HCT116 (cell line): ENCODE results near the gene OR52B6.

Experiments used
- EGR1 ChIP-seq: IDR thresholded peaks from 2 replicates; pipeline ENCODE4 v1.6.1; 2012; ENCODE audit warnings: low read depth
- EZH2 ChIP-seq: fragments of 200-600 bp; sonication (generic); IDR thresholded peaks from 2 replicates; pipeline ENCODE4 v1.6.1; 2017; ENCODE audit warnings: antibody characterized with exemption, mixed run types
- EZH2phosphoT487 ChIP-seq: fragments of 200-600 bp; IDR thresholded peaks from 2 replicates; pipeline ENCODE4 v1.6.1; 2018; ENCODE audit warnings: antibody characterized with exemption, borderline replicate concordance
- FOSL1 ChIP-seq: IDR thresholded peaks from 2 replicates; pipeline ENCODE4 v1.6.1; 2012; ENCODE audit warnings: low read depth
- JUND ChIP-seq: IDR thresholded peaks from 2 replicates; pipeline ENCODE4 v1.6.1; 2012
- POLR2A ChIP-seq: IDR thresholded peaks from 2 replicates; pipeline ENCODE4 v1.7.0; 2011; ENCODE audit warnings: borderline replicate concordance; ENCODE audit not compliant: insufficient read depth, insufficient read length; ENCODE audit errors: extremely low read depth
- POLR2AphosphoS5 ChIP-seq: IDR thresholded peaks from 2 replicates; pipeline ENCODE4 v1.6.1; 2011; ENCODE audit warnings: mild to moderate bottlenecking, low read depth, low read length, moderate library complexity
- SIN3A ChIP-seq: IDR thresholded peaks from 2 replicates; pipeline ENCODE4 v1.6.1; 2012; ENCODE audit warnings: low read depth
- SP1 ChIP-seq: IDR thresholded peaks from 2 replicates; pipeline ENCODE4 v1.6.1; 2012; ENCODE audit warnings: low read depth
- YY1 ChIP-seq: IDR thresholded peaks from 2 replicates; pipeline ENCODE4 v1.6.1; 2011; ENCODE audit warnings: low read length, low read depth, moderate library complexity, mild to moderate bottlenecking; ENCODE audit not compliant: insufficient replicate concordance; ENCODE audit errors: extremely low read depth
- TF ChIP-seq, protein P1 (sequence below), 3 experiments: fragments of 200-600 bp in 1 of 3; sonication (generic) in 1 of 3; IDR thresholded peaks in 2 of 3; conservative IDR thresholded peaks in 1 of 3; 2 replicates each; pipeline ENCODE4 v1.5.1; 2012 to 2017; ENCODE audit warnings: low read depth in 2 of 3, low read length in 2 of 3, antibody characterized with exemption in 1 of 3, borderline replicate concordance in 1 of 3, control low read depth in 1 of 3, mild to moderate bottlenecking in 1 of 3, mixed read lengths in 1 of 3, mixed run types in 1 of 3, moderate library complexity in 1 of 3; ENCODE audit not compliant: insufficient read depth in 1 of 3
- TF ChIP-seq, protein P2 (sequence below): IDR thresholded peaks from 2 replicates; pipeline ENCODE4 v1.6.1; 2012
- TF ChIP-seq, protein P3 (sequence below): IDR thresholded peaks from 2 replicates; pipeline ENCODE4 v1.6.1; 2012; ENCODE audit warnings: low read depth

DNA sequence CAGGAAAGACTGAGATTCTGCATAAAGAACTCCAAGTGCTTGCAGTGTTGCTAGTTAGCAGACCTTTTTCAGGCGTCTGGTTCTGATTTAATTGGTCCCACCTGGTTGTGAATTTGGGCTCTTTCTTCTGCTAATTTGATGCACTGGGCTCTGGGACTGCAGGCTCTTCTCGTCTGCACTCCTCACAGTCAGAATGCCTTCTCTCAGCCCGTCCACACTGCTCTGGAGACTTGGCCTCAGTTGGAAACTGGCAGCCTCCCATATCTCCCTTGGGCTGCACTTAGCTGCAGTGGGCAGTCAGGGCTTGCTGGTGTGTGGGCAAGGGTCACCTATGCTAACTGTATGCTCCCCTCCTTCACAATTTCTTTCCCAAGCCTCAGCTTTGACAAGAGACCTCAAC lies 17.3 kb downstream of the OR52B6 start:
- TF ChIP-seq, protein P1, sequence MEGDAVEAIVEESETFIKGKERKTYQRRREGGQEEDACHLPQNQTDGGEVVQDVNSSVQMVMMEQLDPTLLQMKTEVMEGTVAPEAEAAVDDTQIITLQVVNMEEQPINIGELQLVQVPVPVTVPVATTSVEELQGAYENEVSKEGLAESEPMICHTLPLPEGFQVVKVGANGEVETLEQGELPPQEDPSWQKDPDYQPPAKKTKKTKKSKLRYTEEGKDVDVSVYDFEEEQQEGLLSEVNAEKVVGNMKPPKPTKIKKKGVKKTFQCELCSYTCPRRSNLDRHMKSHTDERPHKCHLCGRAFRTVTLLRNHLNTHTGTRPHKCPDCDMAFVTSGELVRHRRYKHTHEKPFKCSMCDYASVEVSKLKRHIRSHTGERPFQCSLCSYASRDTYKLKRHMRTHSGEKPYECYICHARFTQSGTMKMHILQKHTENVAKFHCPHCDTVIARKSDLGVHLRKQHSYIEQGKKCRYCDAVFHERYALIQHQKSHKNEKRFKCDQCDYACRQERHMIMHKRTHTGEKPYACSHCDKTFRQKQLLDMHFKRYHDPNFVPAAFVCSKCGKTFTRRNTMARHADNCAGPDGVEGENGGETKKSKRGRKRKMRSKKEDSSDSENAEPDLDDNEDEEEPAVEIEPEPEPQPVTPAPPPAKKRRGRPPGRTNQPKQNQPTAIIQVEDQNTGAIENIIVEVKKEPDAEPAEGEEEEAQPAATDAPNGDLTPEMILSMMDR (IDR thresholded peaks at IDR 0.05 in 2 of 3, conservative IDR thresholded peaks at IDR 0.05 in 1 of 3; ENCODE audit: borderline replicate concordance in 1 of 3, insufficient read depth in 1 of 3, low read depth in 2 of 3, low read length in 2 of 3) = no peak
- TF ChIP-seq EZH2 (no peak), POLR2A (no peak), SIN3A (no peak), EGR1 (no peak), YY1 (no peak), POLR2AphosphoS5 (no peak), SP1 (no peak), EZH2phosphoT487 (no peak), JUND (no peak), FOSL1 (no peak)
- TF ChIP-seq, protein P2, sequence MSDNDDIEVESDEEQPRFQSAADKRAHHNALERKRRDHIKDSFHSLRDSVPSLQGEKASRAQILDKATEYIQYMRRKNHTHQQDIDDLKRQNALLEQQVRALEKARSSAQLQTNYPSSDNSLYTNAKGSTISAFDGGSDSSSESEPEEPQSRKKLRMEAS = no peak
- TF ChIP-seq, protein P3, sequence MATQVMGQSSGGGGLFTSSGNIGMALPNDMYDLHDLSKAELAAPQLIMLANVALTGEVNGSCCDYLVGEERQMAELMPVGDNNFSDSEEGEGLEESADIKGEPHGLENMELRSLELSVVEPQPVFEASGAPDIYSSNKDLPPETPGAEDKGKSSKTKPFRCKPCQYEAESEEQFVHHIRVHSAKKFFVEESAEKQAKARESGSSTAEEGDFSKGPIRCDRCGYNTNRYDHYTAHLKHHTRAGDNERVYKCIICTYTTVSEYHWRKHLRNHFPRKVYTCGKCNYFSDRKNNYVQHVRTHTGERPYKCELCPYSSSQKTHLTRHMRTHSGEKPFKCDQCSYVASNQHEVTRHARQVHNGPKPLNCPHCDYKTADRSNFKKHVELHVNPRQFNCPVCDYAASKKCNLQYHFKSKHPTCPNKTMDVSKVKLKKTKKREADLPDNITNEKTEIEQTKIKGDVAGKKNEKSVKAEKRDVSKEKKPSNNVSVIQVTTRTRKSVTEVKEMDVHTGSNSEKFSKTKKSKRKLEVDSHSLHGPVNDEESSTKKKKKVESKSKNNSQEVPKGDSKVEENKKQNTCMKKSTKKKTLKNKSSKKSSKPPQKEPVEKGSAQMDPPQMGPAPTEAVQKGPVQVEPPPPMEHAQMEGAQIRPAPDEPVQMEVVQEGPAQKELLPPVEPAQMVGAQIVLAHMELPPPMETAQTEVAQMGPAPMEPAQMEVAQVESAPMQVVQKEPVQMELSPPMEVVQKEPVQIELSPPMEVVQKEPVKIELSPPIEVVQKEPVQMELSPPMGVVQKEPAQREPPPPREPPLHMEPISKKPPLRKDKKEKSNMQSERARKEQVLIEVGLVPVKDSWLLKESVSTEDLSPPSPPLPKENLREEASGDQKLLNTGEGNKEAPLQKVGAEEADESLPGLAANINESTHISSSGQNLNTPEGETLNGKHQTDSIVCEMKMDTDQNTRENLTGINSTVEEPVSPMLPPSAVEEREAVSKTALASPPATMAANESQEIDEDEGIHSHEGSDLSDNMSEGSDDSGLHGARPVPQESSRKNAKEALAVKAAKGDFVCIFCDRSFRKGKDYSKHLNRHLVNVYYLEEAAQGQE = no peak
